NCI-H1694 (cell line): ENCODE data around the gene PRCC.
A peak's percentile ranks its signal among the peaks of the same experiment; 100 is the strongest.
"Not testable (repeated sequence)": the region's sequence is repeated elsewhere in the genome, so short reads cannot be mapped to it uniquely, and the experiment has no call there.

Experiments used
- DNase-seq: peaks from one replicate; lab custom pipeline; 2025; lab: John Stamatoyannopoulos, UW

PRCC gene

GRCh38 chr1:156744344-156744743 is 23.0 kb upstream of the PRCC start:
- no peak for DNase-seq

GRCh38 chr1:156744786-156745419 is 22.4 kb upstream of the PRCC start:
- no peak for DNase-seq

GRCh38 chr1:156745881-156746280 is 21.5 kb upstream of the PRCC start:
- DNase-seq = no peak

GRCh38 chr1:156746406-156746727 is 21.0 kb upstream of the PRCC start:
- no peak for DNase-seq

- DNase-seq = peak; percentile 60
Observed at GRCh38 chr1:156746728-156747631, 20.4 kb upstream of the PRCC start.

- no peak for DNase-seq
Observed at GRCh38 chr1:156747742-156748669, 19.3 kb upstream of the PRCC start.

- DNase-seq = no peak
Observed at GRCh38 chr1:156748670-156749418, 18.5 kb upstream of the PRCC start.

GRCh38 chr1:156749419-156750118 is 17.8 kb upstream of the PRCC start:
- DNase-seq = no peak

- DNase-seq = no peak
Observed at GRCh38 chr1:156750191-156750672, 17.1 kb upstream of the PRCC start.

- DNase-seq = no peak
Observed at GRCh38 chr1:156750711-156751450, 16.5 kb upstream of the PRCC start.

GRCh38 chr1:156751451-156751756 is 15.9 kb upstream of the PRCC start, which contains the start of gene HDGF:
HDGF (minus strand) TSS chr1:156751675; CDS start chr1:156751429, 246 bp downstream.
- no peak for DNase-seq

GRCh38 chr1:156751757-156752481 is 15.4 kb upstream of the PRCC start:
- DNase-seq = peak; percentile 97

GRCh38 chr1:156752843-156753482 is 14.4 kb upstream of the PRCC start:
- DNase-seq = no peak

- DNase-seq = no peak
Observed at GRCh38 chr1:156754219-156754618, 13.1 kb upstream of the PRCC start.

- no peak for DNase-seq
Observed at GRCh38 chr1:156755527-156755950, 11.8 kb upstream of the PRCC start.

GRCh38 chr1:156756355-156756754 is 11.0 kb upstream of the PRCC start:
- no peak for DNase-seq

GRCh38 chr1:156757572-156758253 is 9.6 kb upstream of the PRCC start:
- not testable (repeated sequence) for DNase-seq

GRCh38 chr1:156760092-156760795 is 7.1 kb upstream of the PRCC start:
- no peak for DNase-seq
